ENCODE data around the gene JADE1. TPM values are rescaled to one million over a fixed set of nuclear protein-coding genes. Genes with fewer than 3 reads are reported as not detected.

Gene JADE1
- total RNA-seq, 1 donor: 26.4 TPM

GRCh38 chr4:128810871-128811570 lies 1.5 kb downstream of the JADE1 start:
- Histone ChIP-seq H3K4me3 (ENCODE audit: insufficient read depth, low read length) (peak overlapping the region; percentile 75), H3K36me3 (ENCODE audit: insufficient read depth, low read length) (no peaks in the 10 kb centered on the region), H3K27me3 (ENCODE audit: insufficient read depth, low read length) (no peaks in the 10 kb centered on the region), H3K9me3 (ENCODE audit: low read depth, low read length) (no peaks in the 10 kb centered on the region), H3K27ac (ENCODE audit: low read depth, low read length) (peak overlapping the region; percentile 86), H3K4me2 (ENCODE audit: insufficient read depth, low read length) (peak overlapping the region; percentile 87), H3K79me2 (ENCODE audit: insufficient read depth, low read length) (peaks cover 42% of the 10 kb centered on the region), H3K4me1 (ENCODE audit: insufficient read depth, low read length) (peaks cover 7% of the 10 kb centered on the region), H2AFZ (ENCODE audit: low read length) (peak overlapping the region; percentile 53), H4K20me1 (ENCODE audit: insufficient read depth, low read length) (no peaks in the 10 kb centered on the region)
- DNase-seq (ENCODE audit: insufficient read length, low spot score, missing footprints): peak; percentile 91
- TF ChIP-seq, protein P1, sequence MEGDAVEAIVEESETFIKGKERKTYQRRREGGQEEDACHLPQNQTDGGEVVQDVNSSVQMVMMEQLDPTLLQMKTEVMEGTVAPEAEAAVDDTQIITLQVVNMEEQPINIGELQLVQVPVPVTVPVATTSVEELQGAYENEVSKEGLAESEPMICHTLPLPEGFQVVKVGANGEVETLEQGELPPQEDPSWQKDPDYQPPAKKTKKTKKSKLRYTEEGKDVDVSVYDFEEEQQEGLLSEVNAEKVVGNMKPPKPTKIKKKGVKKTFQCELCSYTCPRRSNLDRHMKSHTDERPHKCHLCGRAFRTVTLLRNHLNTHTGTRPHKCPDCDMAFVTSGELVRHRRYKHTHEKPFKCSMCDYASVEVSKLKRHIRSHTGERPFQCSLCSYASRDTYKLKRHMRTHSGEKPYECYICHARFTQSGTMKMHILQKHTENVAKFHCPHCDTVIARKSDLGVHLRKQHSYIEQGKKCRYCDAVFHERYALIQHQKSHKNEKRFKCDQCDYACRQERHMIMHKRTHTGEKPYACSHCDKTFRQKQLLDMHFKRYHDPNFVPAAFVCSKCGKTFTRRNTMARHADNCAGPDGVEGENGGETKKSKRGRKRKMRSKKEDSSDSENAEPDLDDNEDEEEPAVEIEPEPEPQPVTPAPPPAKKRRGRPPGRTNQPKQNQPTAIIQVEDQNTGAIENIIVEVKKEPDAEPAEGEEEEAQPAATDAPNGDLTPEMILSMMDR (IDR thresholded peaks at IDR 0.05; ENCODE audit: extremely low read depth, low read depth, low read length): no peak

GRCh38 chr4:128811571-128812441 lies 2.3 kb downstream of the JADE1 start:
- peak overlapping the region; percentile 87 for H3K4me2 ChIP-seq (ENCODE audit: insufficient read depth, low read length)
- H3K4me3 ChIP-seq (ENCODE audit: insufficient read depth, low read length): peak overlapping the region; percentile 75
- peak overlapping the region; percentile 59 for H2AFZ ChIP-seq (ENCODE audit: low read length)
- H3K36me3 ChIP-seq (ENCODE audit: insufficient read depth, low read length): no peaks in the 10 kb centered on the region
- no peaks in the 10 kb centered on the region for H3K9me3 ChIP-seq (ENCODE audit: low read depth, low read length)
- no peaks in the 10 kb centered on the region for H4K20me1 ChIP-seq (ENCODE audit: insufficient read depth, low read length)
- H3K27me3 ChIP-seq (ENCODE audit: insufficient read depth, low read length): no peaks in the 10 kb centered on the region
- H3K27ac ChIP-seq (ENCODE audit: low read depth, low read length): peak overlapping the region; percentile 88
- peaks cover 50% of the 10 kb centered on the region for H3K79me2 ChIP-seq (ENCODE audit: insufficient read depth, low read length)
- DNase-seq (ENCODE audit: insufficient read length, low spot score, missing footprints): peak; percentile 99
- TF ChIP-seq, protein P1 (IDR thresholded peaks at IDR 0.05; ENCODE audit: extremely low read depth, low read depth, low read length): no peak
- peaks cover 11% of the 10 kb centered on the region for H3K4me1 ChIP-seq (ENCODE audit: insufficient read depth, low read length)

DNA sequence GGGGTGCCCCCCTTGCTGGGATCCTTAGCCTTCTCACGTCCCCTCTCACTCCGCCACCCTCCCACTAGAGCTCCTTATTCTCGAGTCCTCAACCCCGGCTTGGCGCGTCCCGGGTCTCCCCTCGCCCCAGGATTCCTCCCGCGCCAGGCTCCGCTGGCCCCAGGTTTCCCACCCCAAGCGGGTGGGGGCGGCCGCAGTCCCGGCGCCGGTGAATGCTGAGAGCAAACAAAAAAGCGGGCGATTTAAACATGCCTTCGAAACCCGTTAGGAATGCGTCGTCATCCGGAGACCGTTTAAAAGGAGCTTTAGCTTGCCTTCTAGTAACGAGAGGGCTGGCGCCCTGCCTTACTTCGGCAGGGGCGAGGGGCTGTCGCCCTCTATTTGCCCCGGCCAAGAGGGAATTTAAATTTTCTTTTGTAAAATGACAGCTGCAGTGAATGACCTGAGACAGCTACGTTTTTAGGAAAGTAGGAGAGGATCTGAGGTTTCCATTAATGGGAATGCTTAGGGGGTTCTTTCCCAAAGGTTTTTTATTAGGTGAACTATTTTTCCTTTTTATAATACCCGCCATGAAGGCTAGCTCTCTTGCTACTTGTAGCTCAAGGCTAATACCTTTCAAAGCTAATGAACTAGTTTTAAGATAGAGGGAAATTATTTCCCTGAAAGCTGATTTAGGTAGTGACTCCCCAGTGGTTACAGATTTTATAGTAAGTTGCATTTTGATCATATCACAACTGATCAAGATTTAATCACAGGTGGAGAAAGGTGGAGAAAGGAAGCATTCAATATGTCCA lies 3.1 kb downstream of the JADE1 start:
- Histone ChIP-seq H4K20me1 (ENCODE audit: insufficient read depth, low read length) (no peaks in the 10 kb centered on the region), H3K27ac (ENCODE audit: low read depth, low read length) (peak overlapping the region; percentile 88), H3K9me3 (ENCODE audit: low read depth, low read length) (no peaks in the 10 kb centered on the region), H3K4me3 (ENCODE audit: insufficient read depth, low read length) (peak overlapping the region; percentile 75), H2AFZ (ENCODE audit: low read length) (peak overlapping the region; percentile 59), H3K4me1 (ENCODE audit: insufficient read depth, low read length) (peaks cover 16% of the 10 kb centered on the region), H3K4me2 (ENCODE audit: insufficient read depth, low read length) (peak overlapping the region; percentile 86), H3K79me2 (ENCODE audit: insufficient read depth, low read length) (peaks cover 59% of the 10 kb centered on the region), H3K36me3 (ENCODE audit: insufficient read depth, low read length) (no peaks in the 10 kb centered on the region), H3K27me3 (ENCODE audit: insufficient read depth, low read length) (no peaks in the 10 kb centered on the region)
- peak; percentile 93 for DNase-seq (ENCODE audit: insufficient read length, low spot score, missing footprints)
- TF ChIP-seq, protein P1 (IDR thresholded peaks at IDR 0.05; ENCODE audit: extremely low read depth, low read depth, low read length): no peak

Measured in osteoblast (primary cell).